MM.1S (cell line): ENCODE measurements around the gene RMDN3.

Experiments
- DNase-seq: peaks from one replicate; pipeline ENCODE4 v3.0.0-alpha.2; 2015
- H2AFZ ChIP-seq: fragments of 300-600 bp; sonication (generic); 2 replicates; pipeline ENCODE4 v1.6.0; 2016; ENCODE audit warnings: antibody characterized with exemption, low read length
- H3F3A ChIP-seq: fragments of 300-600 bp; sonication (generic); 2 replicates; pipeline ENCODE4 v1.6.1; 2016; ENCODE audit warnings: mild to moderate bottlenecking, antibody characterized with exemption, low read length, moderate library complexity, mixed read lengths; ENCODE audit not compliant: insufficient read depth
- H3K27ac ChIP-seq: fragments of 300-600 bp; sonication (generic); 2 replicates; pipeline ENCODE4 v1.5.1; 2016; ENCODE audit warnings: mild to moderate bottlenecking, low read length
- H3K27me3 ChIP-seq: fragments of 300-600 bp; sonication (generic); replicated peaks from 2 replicates; pipeline ENCODE4 v1.6.0; 2016; ENCODE audit warnings: low read length; ENCODE audit not compliant: insufficient read depth
- H3K36me3 ChIP-seq: fragments of 300-600 bp; sonication (generic); replicated peaks from 2 replicates; pipeline ENCODE4 v1.6.1; 2016; ENCODE audit warnings: mild to moderate bottlenecking, low read length, mixed read lengths; ENCODE audit not compliant: insufficient read depth
- H3K4me1 ChIP-seq: fragments of 300-600 bp; sonication (generic); 2 replicates; pipeline ENCODE4 v1.6.1; 2016; ENCODE audit warnings: low read length, mixed read lengths
- H3K4me2 ChIP-seq: fragments of 300-600 bp; sonication (generic); 2 replicates; pipeline ENCODE4 v1.6.0; 2016; ENCODE audit warnings: low read depth, low read length
- H3K4me3 ChIP-seq: fragments of 300-600 bp; sonication (generic); 2 replicates; pipeline ENCODE4 v1.5.1; 2016; ENCODE audit warnings: low read length, mixed read lengths
- H3K79me2 ChIP-seq: fragments of 300-600 bp; sonication (generic); 2 replicates; pipeline ENCODE4 v1.6.1; 2016; ENCODE audit warnings: mixed run types, low read length, mixed read lengths
- H3K9ac ChIP-seq: fragments of 300-600 bp; sonication (generic); 2 replicates; pipeline ENCODE4 v1.6.1; 2016; ENCODE audit warnings: low read length, mixed read lengths
- H3K9me2 ChIP-seq: fragments of 300-600 bp; sonication (generic); replicated peaks from 2 replicates; pipeline ENCODE4 v1.6.1; 2016; ENCODE audit warnings: mild to moderate bottlenecking, low read length, mixed read lengths; ENCODE audit not compliant: insufficient read depth
- H3K9me3 ChIP-seq: fragments of 300-600 bp; sonication (generic); replicated peaks from 2 replicates; pipeline ENCODE4 v1.6.1; 2016; ENCODE audit warnings: mild to moderate bottlenecking, low read length, mixed read lengths; ENCODE audit not compliant: insufficient read depth
- H4K20me1 ChIP-seq: fragments of 300-600 bp; sonication (generic); 2 replicates; pipeline ENCODE4 v1.6.1; 2016; ENCODE audit warnings: mild to moderate bottlenecking, low read length, moderate library complexity, mixed read lengths; ENCODE audit not compliant: insufficient read depth
- EZH2 ChIP-seq: fragments of 300-600 bp; sonication (generic); optimal IDR thresholded peaks from 2 replicates; pipeline ENCODE3; 2017; ENCODE audit warnings: low read depth, mild to moderate bottlenecking, antibody characterized with exemption, low read length, mixed read lengths
- EZH2phosphoT487 ChIP-seq: fragments of 300-600 bp; sonication (generic); IDR thresholded peaks from 2 replicates; pipeline ENCODE4 v1.6.1; 2018; ENCODE audit warnings: antibody characterized with exemption, low read length
- TF ChIP-seq, protein P1 (sequence below): fragments of 300-600 bp; sonication (generic); IDR thresholded peaks from 2 replicates; pipeline ENCODE4 v1.5.1; 2016; ENCODE audit warnings: antibody characterized with exemption, low read length, mixed read lengths

The RMDN3 gene

DNA sequence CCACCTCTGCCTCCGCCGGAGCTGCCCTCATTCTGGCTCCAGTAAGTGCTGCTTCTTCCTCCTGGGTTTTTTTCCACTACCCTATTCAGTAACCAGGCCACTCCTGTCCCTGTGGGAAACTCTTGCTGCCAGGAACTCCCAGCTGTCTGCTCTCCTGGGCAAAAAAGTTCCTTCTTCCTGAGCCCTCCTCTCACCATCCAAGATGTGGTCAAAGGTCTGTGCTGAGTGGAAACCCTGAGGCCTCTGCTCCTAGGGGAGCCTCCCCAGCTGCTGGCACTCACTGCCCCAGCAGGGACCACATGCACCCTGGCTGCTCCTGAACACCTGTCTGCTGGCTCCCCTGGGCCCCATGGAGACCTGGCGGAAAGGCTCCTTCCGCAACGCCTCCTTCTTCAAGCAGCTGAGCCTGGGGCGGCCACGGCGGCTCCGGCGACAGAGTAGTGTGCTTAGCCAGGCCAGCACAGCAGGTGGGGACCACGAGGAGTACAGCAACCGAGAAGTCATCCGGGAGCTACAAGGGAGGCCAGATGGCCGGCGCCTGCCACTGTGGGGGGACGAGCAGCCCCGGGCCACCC, 15.2 kb upstream of the RMDN3 start:
- DNase-seq = no peak
- no peaks in the 10 kb centered on the region for H3K9me2 ChIP-seq
- H3K4me3 ChIP-seq = no peak overlapping the region
- H2AFZ ChIP-seq = no peak overlapping the region
- H4K20me1 ChIP-seq = no peaks in the 10 kb centered on the region
- no peak overlapping the region for H3K9ac ChIP-seq
- H3K27me3 ChIP-seq = no peaks in the 10 kb centered on the region
- no peaks in the 10 kb centered on the region for H3K36me3 ChIP-seq
- H3K4me1 ChIP-seq = peaks cover 9% of the 10 kb centered on the region
- no peaks in the 10 kb centered on the region for H3K9me3 ChIP-seq
- TF ChIP-seq, protein P1, sequence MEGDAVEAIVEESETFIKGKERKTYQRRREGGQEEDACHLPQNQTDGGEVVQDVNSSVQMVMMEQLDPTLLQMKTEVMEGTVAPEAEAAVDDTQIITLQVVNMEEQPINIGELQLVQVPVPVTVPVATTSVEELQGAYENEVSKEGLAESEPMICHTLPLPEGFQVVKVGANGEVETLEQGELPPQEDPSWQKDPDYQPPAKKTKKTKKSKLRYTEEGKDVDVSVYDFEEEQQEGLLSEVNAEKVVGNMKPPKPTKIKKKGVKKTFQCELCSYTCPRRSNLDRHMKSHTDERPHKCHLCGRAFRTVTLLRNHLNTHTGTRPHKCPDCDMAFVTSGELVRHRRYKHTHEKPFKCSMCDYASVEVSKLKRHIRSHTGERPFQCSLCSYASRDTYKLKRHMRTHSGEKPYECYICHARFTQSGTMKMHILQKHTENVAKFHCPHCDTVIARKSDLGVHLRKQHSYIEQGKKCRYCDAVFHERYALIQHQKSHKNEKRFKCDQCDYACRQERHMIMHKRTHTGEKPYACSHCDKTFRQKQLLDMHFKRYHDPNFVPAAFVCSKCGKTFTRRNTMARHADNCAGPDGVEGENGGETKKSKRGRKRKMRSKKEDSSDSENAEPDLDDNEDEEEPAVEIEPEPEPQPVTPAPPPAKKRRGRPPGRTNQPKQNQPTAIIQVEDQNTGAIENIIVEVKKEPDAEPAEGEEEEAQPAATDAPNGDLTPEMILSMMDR = no peak
- no peak for TF ChIP-seq EZH2
- no peak for TF ChIP-seq EZH2phosphoT487
- H3K4me2 ChIP-seq = no peak overlapping the region
- peaks cover 8% of the 10 kb centered on the region for H3F3A ChIP-seq
- no peak overlapping the region for H3K27ac ChIP-seq
- H3K79me2 ChIP-seq = no peaks in the 10 kb centered on the region

DNA sequence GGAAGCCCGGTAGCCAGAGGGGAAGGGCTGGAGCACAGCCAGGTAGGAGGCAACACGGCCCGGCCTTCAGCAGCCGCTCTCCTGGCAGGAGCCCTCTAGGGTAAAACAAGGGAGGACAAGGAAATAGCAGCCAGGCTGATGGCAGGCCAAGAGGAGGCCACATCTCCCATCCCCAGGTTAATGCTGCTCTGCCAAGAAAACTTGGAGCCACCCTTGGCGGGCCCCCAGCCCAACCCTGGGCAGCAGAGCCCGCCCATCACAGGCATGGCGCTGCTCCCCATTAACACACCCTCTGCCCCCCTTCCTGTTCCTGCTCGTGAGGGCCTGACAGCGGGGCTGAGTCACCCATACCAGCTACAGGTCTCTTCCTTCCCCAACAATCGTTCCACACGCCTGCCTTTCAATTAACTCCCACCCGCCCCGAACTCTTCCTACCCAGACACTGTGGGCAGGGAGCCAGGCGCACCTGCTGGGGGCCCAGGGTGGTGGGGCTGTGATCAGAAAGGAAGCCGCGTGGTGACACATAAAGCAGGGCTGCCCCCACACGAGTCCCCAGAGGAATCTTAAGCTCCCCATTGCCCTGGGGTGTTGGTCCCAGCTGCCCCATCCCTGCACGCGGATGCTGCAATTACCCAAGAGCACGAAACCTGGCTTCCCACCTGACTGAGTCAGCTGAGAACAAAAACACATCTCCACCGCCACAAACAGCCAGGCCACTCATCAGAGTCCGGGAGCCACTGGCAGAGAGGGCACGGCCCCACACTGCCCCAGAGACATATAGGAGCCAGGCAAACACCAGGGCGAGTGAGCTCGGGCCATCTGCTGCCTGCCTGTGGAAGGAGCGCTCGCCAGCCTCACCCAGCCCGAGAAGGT, 14.5 kb upstream of the RMDN3 start, which contains the start of gene C15orf62:
Gene C15orf62 (plus strand): TSS at position 707 of the 873 bp plus-strand sequence. CDS start 516 bp downstream, outside the sequence.
- no peak for DNase-seq
- Histone ChIP-seq H3F3A (peaks cover 16% of the 10 kb centered on the region), H3K4me1 (peaks cover 16% of the 10 kb centered on the region), H3K4me2 (no peak within 1 kb of the TSS), H4K20me1 (no peaks in the 10 kb centered on the region), H3K27me3 (no peaks in the 10 kb centered on the region), H3K9me3 (no peaks in the 10 kb centered on the region), H3K27ac (no peak within 1 kb of the TSS), H3K9me2 (no peaks in the 10 kb centered on the region), H3K36me3 (no peaks in the 10 kb centered on the region), H2AFZ (no peak within 1 kb of the TSS), H3K79me2 (no peaks in the 10 kb centered on the region), H3K9ac (no peak within 1 kb of the TSS), H3K4me3 (no peak within 1 kb of the TSS)
- TF ChIP-seq, protein P1 = no peak
- TF ChIP-seq EZH2phosphoT487 = no peak
- no peak for TF ChIP-seq EZH2

DNA sequence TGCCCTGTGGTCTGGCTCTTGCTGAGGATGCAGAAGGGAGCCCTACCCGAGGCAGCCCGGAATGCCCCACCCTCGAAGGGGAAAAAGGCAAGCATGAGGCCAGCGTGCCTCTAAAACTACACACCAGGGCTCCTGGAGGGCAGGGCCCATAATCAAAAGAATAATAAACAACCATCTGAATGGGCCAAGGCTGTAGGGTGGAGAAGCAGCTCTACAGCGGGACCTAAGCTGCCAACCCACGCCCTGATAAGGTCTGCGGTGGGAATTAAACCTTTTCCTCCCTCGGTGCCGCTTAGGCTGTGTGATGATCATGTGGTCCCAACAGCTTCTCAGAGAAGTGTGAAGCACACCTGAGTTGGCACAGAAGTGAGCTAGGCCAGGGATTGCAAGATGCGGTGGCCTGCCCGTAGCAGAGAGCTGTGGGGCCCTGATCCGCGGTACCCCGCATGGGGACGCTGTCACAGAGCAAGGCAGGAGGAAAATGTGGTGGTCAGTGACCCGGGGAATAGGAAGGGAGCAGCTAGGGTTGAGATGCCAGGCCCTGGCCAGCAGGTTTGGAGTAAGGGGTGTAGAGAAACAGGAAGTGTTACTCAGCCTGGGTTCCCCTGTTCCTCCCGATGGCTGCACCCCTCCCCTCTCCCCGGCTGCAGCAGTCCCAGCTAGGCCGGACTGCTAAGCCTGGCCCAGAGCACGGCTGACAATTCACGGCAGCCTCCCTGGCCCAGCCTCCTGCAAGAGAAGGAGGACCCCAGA, 13.6 kb upstream of the RMDN3 start:
- no peak overlapping the region for H3K9ac ChIP-seq
- no peak overlapping the region for H3K27ac ChIP-seq
- H3K27me3 ChIP-seq = no peaks in the 10 kb centered on the region
- TF ChIP-seq EZH2phosphoT487 (no peak), EZH2 (no peak)
- TF ChIP-seq, protein P1 = no peak
- H3K4me3 ChIP-seq = no peak overlapping the region
- peaks cover 19% of the 10 kb centered on the region for H3F3A ChIP-seq
- no peak for DNase-seq
- no peaks in the 10 kb centered on the region for H3K9me2 ChIP-seq
- H3K9me3 ChIP-seq = no peaks in the 10 kb centered on the region
- no peak overlapping the region for H2AFZ ChIP-seq
- peaks cover 17% of the 10 kb centered on the region for H3K4me1 ChIP-seq
- H3K4me2 ChIP-seq = no peak overlapping the region
- H3K36me3 ChIP-seq = no peaks in the 10 kb centered on the region
- no peaks in the 10 kb centered on the region for H3K79me2 ChIP-seq
- H4K20me1 ChIP-seq = no peaks in the 10 kb centered on the region
